ENCODE results near the gene SH3RF3.

SH3RF3 gene

GRCh38 chr2:109244750-109245382 lies 115.9 kb downstream of the SH3RF3 start:
- DNase-seq, result no peak

- no peak for DNase-seq
Measured at GRCh38 chr2:109246176-109246575, 117.2 kb downstream of the SH3RF3 start.

- no peak for DNase-seq
Measured at GRCh38 chr2:109246616-109247015, 117.6 kb downstream of the SH3RF3 start.

GRCh38 chr2:109247340-109247739 lies 118.3 kb downstream of the SH3RF3 start:
- no peak for DNase-seq

- no peak for DNase-seq
Measured at GRCh38 chr2:109247812-109248211, 118.8 kb downstream of the SH3RF3 start.

- no peak for DNase-seq
Measured at GRCh38 chr2:109248590-109248989, 119.6 kb downstream of the SH3RF3 start.

- no peak for DNase-seq
Measured at GRCh38 chr2:109253217-109253616, 124.2 kb downstream of the SH3RF3 start.

- peak in 1 of 2 donors; percentile 28 for DNase-seq
Measured at GRCh38 chr2:109254174-109254904, 125.3 kb downstream of the SH3RF3 start.

- DNase-seq, result no peak
Measured at GRCh38 chr2:109255654-109256053, 126.6 kb downstream of the SH3RF3 start.

GRCh38 chr2:109256111-109256510 lies 127.1 kb downstream of the SH3RF3 start:
- DNase-seq, result no peak

- DNase-seq, result no peak
Measured at GRCh38 chr2:109256921-109257320, 127.9 kb downstream of the SH3RF3 start.

- DNase-seq, result no peak
Measured at GRCh38 chr2:109257653-109258052, 128.6 kb downstream of the SH3RF3 start.

- DNase-seq, result peak in 1 of 2 donors; percentile 1
Measured at GRCh38 chr2:109258376-109258775, 129.4 kb downstream of the SH3RF3 start.

- DNase-seq, result peak in 1 of 2 donors; percentile 10
Measured at GRCh38 chr2:109258905-109259540, 130.0 kb downstream of the SH3RF3 start.

GRCh38 chr2:109259671-109260070 lies 130.7 kb downstream of the SH3RF3 start:
- DNase-seq, result peak in 1 of 2 donors; percentile 4

- no peak for DNase-seq
Measured at GRCh38 chr2:109260116-109260855, 131.3 kb downstream of the SH3RF3 start.

GRCh38 chr2:109260886-109261700 lies 132.1 kb downstream of the SH3RF3 start:
- peak in 1 of 2 donors; percentile 11 for DNase-seq

- DNase-seq, result no peak
Measured at GRCh38 chr2:109261906-109262631, 133.1 kb downstream of the SH3RF3 start.

GRCh38 chr2:109264595-109265328 lies 135.8 kb downstream of the SH3RF3 start:
- DNase-seq, result no peak

- no peak for DNase-seq
Measured at GRCh38 chr2:109265369-109265768, 136.4 kb downstream of the SH3RF3 start.

- no peak for DNase-seq
Measured at GRCh38 chr2:109265953-109266352, 136.9 kb downstream of the SH3RF3 start.
